ENCODE measurements around the gene PDK2. TPM values are rescaled to one million over a fixed set of nuclear protein-coding genes. Genes with fewer than 3 reads are reported as not detected.
A peak's percentile ranks its signal among the peaks of the same experiment; 100 is the strongest.

PDK2 gene
- total and polyA plus RNA-seq, 9 of the 15 experiments (the other 6 are each of a cell fraction or from before 2014, with no cell fraction given): 0.03 to 2.5 (median 1.4) TPM

GRCh38 chr17:50153650-50154575 is 58.8 kb downstream of the PDK2 start:
- Histone ChIP-seq H3K4me2 (ENCODE audit: insufficient read depth, low read length) (peak overlapping the region; percentile 60), H3K4me3 (no peak overlapping the region), H4K20me1 (replicated peaks; ENCODE audit: control insufficient read depth, insufficient read depth, low read length) (no peaks in the 10 kb centered on the region), H3K4me1 (replicated peaks in 1 of 2; ENCODE audit: control insufficient read depth in 2 of 2, insufficient read depth in 2 of 2, low read length in 2 of 2) (peaks cover 38 to 68% of the 10 kb centered on the region in 2 experiments), H3K9ac (ENCODE audit: insufficient read depth in 1 of 2, low read depth in 2 of 2, low read length in 2 of 2) (peak overlapping the region; percentile 67 to 81; a peak in 3 of 4 replicates), H3K79me2 (ENCODE audit: control insufficient read depth, insufficient read depth, low read length) (peaks cover 31% of the 10 kb centered on the region), H3K27ac (ENCODE audit: extremely low read depth, low read depth, low read length) (peak overlapping the region; percentile 87), H3K36me3 (ENCODE audit: control insufficient read depth, insufficient read depth, low read length) (no peaks in the 10 kb centered on the region), H2AFZ (ENCODE audit: low read depth, low read length) (peak overlapping the region; percentile 30; the same call in 1 of the 2 replicates), H3K27me3 (ENCODE audit: control insufficient read depth in 2 of 2, insufficient read depth in 2 of 2, low read length in 2 of 2) (no peaks in the 10 kb centered on the region), H3K9me3 (replicated peaks; ENCODE audit: control insufficient read depth, insufficient read depth, low read depth, low read length) (no peaks in the 10 kb centered on the region), H3K9me1 (ENCODE audit: control insufficient read depth, insufficient read depth, low read length) (peaks cover 5% of the 10 kb centered on the region)
- ATAC-seq (peak; percentile 35), FAIRE-seq (peak; percentile 93), DNase-seq (ENCODE audit: extremely low read depth in 1 of 4, low spot score in 3 of 4) (peak; percentile 83 to 92 (median 86))
- no TSS peak for BruUV-seq (replicated peaks)
- POLR2A ChIA-PET: interaction anchor here (0.5 to 1.7 kb wide), 10 partner anchors 9 to 331 kb away, joined by 3 to 5 read pairs (median 3); no protein-coding TSS in a partner anchor
- CTCF ChIA-PET (ENCODE audit: low intra/inter-chr PET ratio): no interaction called here
- in situ Hi-C loops (cut with MboI) (no loop called here), intact Hi-C loops (cut with micrococcal nuclease) (no loop called here)
- WGBS (ENCODE audit: insufficient coverage, low coverage, missing lambda C conversion rate): 1% methylated on average over 16 of the region's 16 CpGs
- TF ChIP-seq MLLT1 (IDR thresholded peaks at IDR 0.05): peak in 1 of 2 experiments; percentile 73; a peak in 2 of 4 replicates
- no peak for TF ChIP-seq HSF4 (CRISPR knock-in tag; IDR thresholded peaks at IDR 0.05; ENCODE audit: borderline replicate concordance)
- TF ChIP-seq AFF1 (IDR thresholded peaks at IDR 0.05; ENCODE audit: low read depth in 1 of 2, partially characterized antibody in 2 of 2): no peak
- TF ChIP-seq MAZ (CRISPR knock-in tag; conservative IDR thresholded peaks at IDR 0.05 in 1 of 2, IDR thresholded peaks at IDR 0.05 in 1 of 2): peak in 1 of 2 experiments; percentile 64; a peak in 2 of 4 replicates
- peak; percentile 24; the same call in 1 of the 2 replicates for TF ChIP-seq SMARCA5 (IDR thresholded peaks at IDR 0.05)
- no peak for TF ChIP-seq CEBPB (tag; IDR thresholded peaks at IDR 0.05)
- TF ChIP-seq BCOR (IDR thresholded peaks at IDR 0.05): peak; percentile 85
- TF ChIP-seq ATF1 (CRISPR knock-in tag; IDR thresholded peaks at IDR 0.05): no peak
- TF ChIP-seq ATF1 (tag; IDR thresholded peaks at IDR 0.05): peak; percentile 32; the same call in 1 of the 2 replicates
- no peak for TF ChIP-seq RBM22 (IDR thresholded peaks at IDR 0.05; ENCODE audit: low read depth, low read length, poor library complexity, severe bottlenecking)
- peak; percentile 91 for TF ChIP-seq CBFA2T3 (IDR thresholded peaks at IDR 0.05)
- peak; percentile 89 for TF ChIP-seq ARID1B (IDR thresholded peaks at IDR 0.05)
- TF ChIP-seq ESRRB (CRISPR knock-in tag; IDR thresholded peaks at IDR 0.05; ENCODE audit: borderline replicate concordance): no peak
- no peak for TF ChIP-seq DIDO1 (tag; IDR thresholded peaks at IDR 0.05; ENCODE audit: low read depth)
- TF ChIP-seq TCFL5 (CRISPR knock-in tag; conservative IDR thresholded peaks at IDR 0.05): no peak
- TF ChIP-seq KLF16 (IDR thresholded peaks at IDR 0.05): peak; percentile 82
- no peak for TF ChIP-seq FIP1L1 (IDR thresholded peaks at IDR 0.05; ENCODE audit: low read depth, low read length, poor library complexity, severe bottlenecking)
- no peak for TF ChIP-seq GABPB1 (CRISPR knock-in tag; IDR thresholded peaks at IDR 0.05)

All from K562 (cell line).